ENCODE results near the gene RANBP17. TPM values are rescaled to one million over a fixed set of nuclear protein-coding genes. Genes with fewer than 3 reads are reported as not detected.
"Not testable (repeated sequence)": the region's sequence is repeated elsewhere in the genome, so short reads cannot be mapped to it uniquely, and the experiment has no call there.

Gene RANBP17
- total RNA-seq, 1 donor from 2014 or later = 0.96 TPM

DNA sequence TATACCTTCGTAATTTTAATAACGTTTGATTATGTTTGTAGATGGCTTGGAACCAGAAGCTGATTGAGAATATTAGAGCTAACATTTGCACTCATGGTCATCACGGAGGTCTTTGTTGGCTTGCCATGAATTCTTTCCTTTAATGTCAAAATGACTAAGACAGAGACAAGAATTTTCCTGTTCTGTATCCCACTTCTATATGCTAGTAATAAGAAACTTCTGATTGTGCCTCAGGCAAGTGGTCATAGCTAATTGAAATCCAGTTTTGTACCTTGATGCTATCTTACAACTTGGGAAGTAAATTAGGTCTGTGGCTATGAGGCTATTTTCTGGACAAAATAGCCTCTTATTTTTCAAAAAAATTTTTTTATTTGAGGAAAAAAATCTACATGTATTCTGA, 167.6 kb downstream of the RANBP17 start:
- no peak overlapping the region for H3K27ac ChIP-seq
- DNase-seq (ENCODE audit: low spot score in 2 of 2) = no peak
- TF ChIP-seq, protein P1, sequence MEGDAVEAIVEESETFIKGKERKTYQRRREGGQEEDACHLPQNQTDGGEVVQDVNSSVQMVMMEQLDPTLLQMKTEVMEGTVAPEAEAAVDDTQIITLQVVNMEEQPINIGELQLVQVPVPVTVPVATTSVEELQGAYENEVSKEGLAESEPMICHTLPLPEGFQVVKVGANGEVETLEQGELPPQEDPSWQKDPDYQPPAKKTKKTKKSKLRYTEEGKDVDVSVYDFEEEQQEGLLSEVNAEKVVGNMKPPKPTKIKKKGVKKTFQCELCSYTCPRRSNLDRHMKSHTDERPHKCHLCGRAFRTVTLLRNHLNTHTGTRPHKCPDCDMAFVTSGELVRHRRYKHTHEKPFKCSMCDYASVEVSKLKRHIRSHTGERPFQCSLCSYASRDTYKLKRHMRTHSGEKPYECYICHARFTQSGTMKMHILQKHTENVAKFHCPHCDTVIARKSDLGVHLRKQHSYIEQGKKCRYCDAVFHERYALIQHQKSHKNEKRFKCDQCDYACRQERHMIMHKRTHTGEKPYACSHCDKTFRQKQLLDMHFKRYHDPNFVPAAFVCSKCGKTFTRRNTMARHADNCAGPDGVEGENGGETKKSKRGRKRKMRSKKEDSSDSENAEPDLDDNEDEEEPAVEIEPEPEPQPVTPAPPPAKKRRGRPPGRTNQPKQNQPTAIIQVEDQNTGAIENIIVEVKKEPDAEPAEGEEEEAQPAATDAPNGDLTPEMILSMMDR (IDR thresholded peaks at IDR 0.05) = no peak
- intact Hi-C loops (cut with DNase I) = no loop called here
- no peaks in the 10 kb centered on the region for H3K27me3 ChIP-seq
- H3K36me3 ChIP-seq = no peaks in the 10 kb centered on the region
- no peaks in the 10 kb centered on the region for H3K4me1 ChIP-seq
- H3K4me3 ChIP-seq = no peak overlapping the region
- H3K9me3 ChIP-seq = no peaks in the 10 kb centered on the region

DNA sequence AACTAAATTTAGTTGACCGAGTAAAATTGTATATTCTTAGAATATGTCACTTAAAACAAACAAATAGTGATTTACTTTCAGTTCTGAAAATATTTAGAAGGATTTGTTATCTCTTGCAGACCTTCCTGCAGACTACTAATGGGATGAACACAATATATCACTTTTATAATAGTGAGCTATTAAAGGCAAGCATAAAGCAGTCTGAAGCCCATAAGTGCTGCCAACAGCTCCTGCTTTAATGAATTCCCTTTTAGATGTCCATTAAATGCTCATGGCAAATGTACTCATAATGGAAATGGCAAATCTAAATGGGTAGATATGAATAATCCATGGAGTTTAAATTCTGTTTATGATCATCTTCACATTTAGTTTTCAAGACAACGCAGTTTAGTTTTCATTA, 170.2 kb downstream of the RANBP17 start:
- intact Hi-C loops (cut with DNase I) = no loop called here
- Histone ChIP-seq H3K4me1 (no peaks in the 10 kb centered on the region), H3K27me3 (no peaks in the 10 kb centered on the region), H3K27ac (no peak overlapping the region), H3K4me3 (no peak overlapping the region), H3K9me3 (no peaks in the 10 kb centered on the region), H3K36me3 (no peaks in the 10 kb centered on the region)
- no peak for DNase-seq (ENCODE audit: low spot score in 2 of 2)
- TF ChIP-seq, protein P1 (IDR thresholded peaks at IDR 0.05) = no peak

DNA sequence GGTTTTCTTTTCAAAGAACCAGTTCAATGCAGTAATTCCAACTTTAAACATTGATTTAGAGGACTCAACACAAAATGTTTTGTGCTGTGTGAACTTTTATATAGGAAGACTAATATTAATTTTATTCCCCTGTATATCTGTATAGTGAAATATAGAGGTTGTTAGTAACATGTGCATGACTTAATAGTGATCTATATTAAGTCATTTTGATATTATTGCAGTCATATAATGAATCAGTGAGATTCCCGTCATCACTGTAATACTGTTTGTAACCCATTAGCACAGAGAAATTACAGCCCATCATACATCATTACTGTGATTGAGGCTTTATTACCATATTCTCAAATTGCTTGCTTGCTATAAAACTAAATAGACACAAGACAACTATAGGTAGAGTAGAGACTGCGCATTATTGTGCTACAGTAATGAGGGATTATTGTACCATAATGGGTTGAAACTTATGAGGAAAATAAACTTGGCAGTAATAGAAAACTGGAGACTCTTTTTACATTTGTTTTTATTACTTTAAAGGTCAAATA, 170.7 kb downstream of the RANBP17 start:
- DNase-seq (ENCODE audit: low spot score in 2 of 2) = no peak
- H3K27ac ChIP-seq = no peak overlapping the region
- H3K9me3 ChIP-seq = no peaks in the 10 kb centered on the region
- no peaks in the 10 kb centered on the region for H3K27me3 ChIP-seq
- TF ChIP-seq, protein P1 (IDR thresholded peaks at IDR 0.05) = no peak
- intact Hi-C loops (cut with DNase I) = no loop called here
- H3K4me3 ChIP-seq = no peak overlapping the region
- no peaks in the 10 kb centered on the region for H3K36me3 ChIP-seq
- no peaks in the 10 kb centered on the region for H3K4me1 ChIP-seq

DNA sequence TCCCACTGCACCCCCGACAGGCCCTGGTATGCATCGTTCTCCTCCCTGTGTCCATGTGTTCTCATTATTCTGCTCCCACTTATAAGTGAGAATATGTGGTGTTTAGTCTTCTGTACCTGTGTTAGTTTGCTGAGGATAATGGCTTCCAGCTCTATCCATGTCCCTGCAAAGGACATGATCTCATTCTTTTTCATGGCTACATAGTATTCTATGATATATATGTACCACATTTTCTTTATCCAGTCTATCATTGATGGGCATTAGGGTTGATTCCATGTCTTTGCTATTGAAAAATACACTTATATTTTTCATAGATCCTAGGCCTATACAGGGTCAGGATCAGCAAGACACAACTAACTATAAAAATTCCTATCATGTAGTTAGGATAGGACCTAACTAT, 180.1 kb downstream of the RANBP17 start:
- not testable (repeated sequence) for H3K4me1 ChIP-seq; H3K9me3 ChIP-seq; DNase-seq (ENCODE audit: low spot score in 2 of 2)

DNA sequence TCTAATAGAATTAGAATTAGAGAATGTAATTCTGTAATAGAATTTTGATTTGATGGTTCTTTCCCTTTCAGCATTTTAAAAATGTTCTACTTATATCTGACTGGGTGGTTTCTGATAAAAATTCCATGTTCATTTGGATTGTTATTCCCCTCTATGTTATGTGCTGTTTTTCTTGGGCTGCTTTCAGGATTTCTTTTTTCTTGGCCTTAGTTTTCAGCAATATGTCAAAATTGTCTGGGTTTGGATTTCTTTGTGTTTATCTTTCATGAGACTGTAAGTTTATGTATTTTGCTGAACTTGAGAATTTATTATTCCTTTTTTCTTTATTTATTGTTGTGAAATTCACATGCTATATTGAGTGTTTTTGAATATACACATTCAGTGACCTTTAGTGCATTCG, 189.1 kb downstream of the RANBP17 start:
- DNase-seq (ENCODE audit: low spot score in 2 of 2) = no peak
- Histone ChIP-seq H3K27me3 (no peaks in the 10 kb centered on the region), H3K36me3 (no peaks in the 10 kb centered on the region), H3K27ac (no peak overlapping the region), H3K9me3 (no peaks in the 10 kb centered on the region), H3K4me3 (no peak overlapping the region), H3K4me1 (no peaks in the 10 kb centered on the region)
- intact Hi-C loops (cut with DNase I) = no loop called here
- TF ChIP-seq, protein P1 (IDR thresholded peaks at IDR 0.05) = no peak

More for the DNA sequence above, 180.1 kb downstream of the RANBP17 start:
- H3K36me3 ChIP-seq; H3K4me3 ChIP-seq; intact Hi-C loops (cut with DNase I); H3K27me3 ChIP-seq; H3K27ac ChIP-seq: not testable (repeated sequence)

DNA sequence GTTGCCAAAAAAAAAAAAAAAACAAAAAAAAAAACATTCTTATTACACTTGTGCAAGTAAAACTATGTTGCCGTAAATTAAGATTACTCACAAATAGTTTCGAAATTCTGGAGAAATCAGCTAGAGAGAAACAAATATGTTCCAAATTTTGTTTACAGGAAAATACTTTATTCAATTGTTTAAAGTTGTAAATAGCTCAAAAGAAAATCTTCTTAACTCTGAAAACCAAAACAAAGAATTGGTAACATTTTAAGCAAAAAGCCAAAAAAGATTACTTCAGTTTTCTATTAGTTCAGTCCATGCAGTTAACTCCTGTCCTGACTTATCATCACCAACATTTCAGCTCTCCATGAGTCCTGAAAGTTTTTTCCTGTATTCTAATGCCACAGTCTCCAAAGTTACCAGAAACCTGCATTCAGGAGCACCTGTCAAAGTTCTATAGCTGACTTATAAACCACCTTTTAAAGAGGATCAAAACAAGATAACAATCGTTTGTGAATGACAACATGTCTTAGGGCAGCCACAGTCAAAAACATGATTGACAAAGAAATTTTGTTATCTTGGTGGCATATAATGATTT, 194.1 kb downstream of the RANBP17 start:
- Histone ChIP-seq H3K36me3 (no peaks in the 10 kb centered on the region), H3K9me3 (no peaks in the 10 kb centered on the region), H3K4me1 (no peaks in the 10 kb centered on the region), H3K27ac (no peak overlapping the region), H3K27me3 (no peaks in the 10 kb centered on the region), H3K4me3 (no peak overlapping the region)
- intact Hi-C loops (cut with DNase I) = no loop called here
- no peak for DNase-seq (ENCODE audit: low spot score in 2 of 2)
- TF ChIP-seq, protein P1 (IDR thresholded peaks at IDR 0.05) = no peak

All from ascending aorta (tissue), 2 donors.